ENCODE data around the gene DNAL4. TPM values are rescaled to one million over a fixed set of nuclear protein-coding genes. Genes with fewer than 3 reads are reported as not detected.

Gene DNAL4
- total RNA-seq, 6 donors from 2014 or later = 14.7 to 23.7 (median 20.2) TPM

DNA sequence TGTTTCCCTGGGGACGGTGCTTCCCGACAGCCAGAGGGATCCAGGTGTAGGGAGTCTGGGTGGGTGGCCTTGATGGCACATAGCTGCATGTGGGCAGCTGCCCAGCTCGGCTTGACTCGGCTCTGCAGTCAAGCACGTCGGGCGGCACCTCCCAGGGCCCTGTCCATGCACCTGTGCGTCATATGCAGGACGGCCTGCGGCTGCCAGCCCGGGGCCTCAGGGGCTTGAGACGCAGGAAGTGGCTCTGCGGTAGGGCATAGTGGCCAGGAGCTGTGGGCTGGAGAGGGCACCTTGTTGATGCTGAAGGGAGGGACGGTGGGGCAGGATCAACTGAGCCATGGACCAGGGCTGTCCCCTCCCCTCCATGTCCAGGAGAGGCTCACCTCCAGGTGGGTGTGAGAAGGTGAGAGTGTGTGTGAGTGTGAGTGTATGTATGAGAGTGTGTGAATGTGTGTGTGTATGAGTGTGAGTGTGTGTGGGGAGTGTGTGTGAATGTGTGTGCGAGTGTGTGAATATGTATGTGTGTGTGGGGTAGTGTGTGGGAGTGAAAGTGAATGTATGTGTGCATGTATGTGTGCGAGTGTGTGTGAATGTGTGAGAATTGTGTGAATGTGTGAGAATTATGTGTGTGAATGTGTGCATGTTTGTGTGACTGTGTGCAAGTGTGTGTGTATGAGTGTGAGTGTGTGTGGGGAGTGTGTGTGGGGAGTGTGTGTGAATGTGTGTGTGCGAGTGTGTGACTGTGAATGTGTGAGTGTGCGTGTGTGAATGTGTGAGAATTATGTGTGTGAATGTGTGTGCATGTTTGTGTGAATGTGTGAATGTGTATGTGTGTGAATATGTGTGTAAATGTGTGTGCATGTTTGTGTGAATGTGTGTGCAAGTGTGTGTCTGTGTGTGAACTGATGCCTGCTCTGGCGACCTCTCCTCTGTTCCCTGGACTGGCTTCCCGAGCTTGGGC is 32.5 kb downstream of the DNAL4 start:
- peaks cover 0 to 5% (median 0%) of the 10 kb centered on the region in 4 donors for H3K27me3 ChIP-seq
- H3K27ac ChIP-seq = no peak overlapping the region
- no peaks in the 10 kb centered on the region for H3K36me3 ChIP-seq
- WGBS, 2 donors = 75 to 77% methylated on average over 13 to 20 of the region's 20 CpGs
- peaks cover 7 to 14% (median 11%) of the 10 kb centered on the region in 4 donors for H3K4me1 ChIP-seq
- TF ChIP-seq, protein P1, sequence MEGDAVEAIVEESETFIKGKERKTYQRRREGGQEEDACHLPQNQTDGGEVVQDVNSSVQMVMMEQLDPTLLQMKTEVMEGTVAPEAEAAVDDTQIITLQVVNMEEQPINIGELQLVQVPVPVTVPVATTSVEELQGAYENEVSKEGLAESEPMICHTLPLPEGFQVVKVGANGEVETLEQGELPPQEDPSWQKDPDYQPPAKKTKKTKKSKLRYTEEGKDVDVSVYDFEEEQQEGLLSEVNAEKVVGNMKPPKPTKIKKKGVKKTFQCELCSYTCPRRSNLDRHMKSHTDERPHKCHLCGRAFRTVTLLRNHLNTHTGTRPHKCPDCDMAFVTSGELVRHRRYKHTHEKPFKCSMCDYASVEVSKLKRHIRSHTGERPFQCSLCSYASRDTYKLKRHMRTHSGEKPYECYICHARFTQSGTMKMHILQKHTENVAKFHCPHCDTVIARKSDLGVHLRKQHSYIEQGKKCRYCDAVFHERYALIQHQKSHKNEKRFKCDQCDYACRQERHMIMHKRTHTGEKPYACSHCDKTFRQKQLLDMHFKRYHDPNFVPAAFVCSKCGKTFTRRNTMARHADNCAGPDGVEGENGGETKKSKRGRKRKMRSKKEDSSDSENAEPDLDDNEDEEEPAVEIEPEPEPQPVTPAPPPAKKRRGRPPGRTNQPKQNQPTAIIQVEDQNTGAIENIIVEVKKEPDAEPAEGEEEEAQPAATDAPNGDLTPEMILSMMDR (IDR thresholded peaks at IDR 0.05) = no peak
- TF ChIP-seq POLR2A (IDR thresholded peaks at IDR 0.05) = no peak
- TF ChIP-seq POLR2AphosphoS5 (IDR thresholded peaks at IDR 0.05) = no peak
- TF ChIP-seq EP300 (IDR thresholded peaks at IDR 0.05) = no peak
- no peaks in the 10 kb centered on the region for H3K9me3 ChIP-seq
- ATAC-seq (ENCODE audit: low FRiP score in 2 of 2) (peak in 1 of 2 donors; percentile 24), DNase-seq (no peak)
- H3K4me3 ChIP-seq = no peak overlapping the region

DNA sequence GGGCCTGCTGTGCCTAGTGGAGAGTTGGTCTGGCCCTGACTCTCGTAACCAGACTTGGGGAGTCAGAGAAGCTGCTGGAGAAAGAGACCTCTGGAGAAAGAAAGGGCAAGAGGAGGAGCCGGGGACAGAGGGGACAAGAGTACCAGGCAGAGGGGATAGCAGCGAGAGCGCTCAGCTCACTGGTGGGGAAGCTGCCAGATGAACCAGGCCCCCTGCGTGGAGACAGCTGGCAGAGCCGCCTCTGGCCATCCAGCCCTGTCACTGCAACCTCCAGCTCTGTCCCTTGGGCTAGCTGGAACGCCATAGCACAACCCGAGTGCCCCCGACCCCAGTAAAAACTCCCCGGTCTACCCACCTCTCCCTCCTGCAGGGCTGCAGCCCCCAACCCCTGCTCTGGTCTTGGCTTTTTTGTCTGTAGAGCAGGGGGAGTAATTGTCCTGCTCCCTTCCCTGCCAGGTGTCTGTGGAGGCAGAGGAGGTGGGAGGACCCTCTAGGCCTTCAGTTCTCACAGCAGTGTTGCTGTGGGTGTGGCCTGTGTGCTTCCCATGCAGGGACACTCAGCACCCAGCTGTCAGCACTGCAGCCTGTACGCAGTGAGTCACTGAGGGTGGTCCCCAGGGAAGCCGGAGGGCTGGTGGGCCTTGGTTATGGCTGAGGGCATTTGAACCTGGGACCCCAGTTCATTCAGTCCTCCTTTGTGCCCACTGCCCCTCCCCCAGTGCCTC is 33.3 kb downstream of the DNAL4 start:
- WGBS, 2 donors = 84% methylated on average over 7 to 12 of the region's 12 CpGs
- no peaks in the 10 kb centered on the region for H3K9me3 ChIP-seq
- TF ChIP-seq POLR2A (IDR thresholded peaks at IDR 0.05) (no peak), POLR2AphosphoS5 (IDR thresholded peaks at IDR 0.05) (no peak), EP300 (IDR thresholded peaks at IDR 0.05) (no peak)
- TF ChIP-seq, protein P1 (IDR thresholded peaks at IDR 0.05) = no peak
- peaks cover 8 to 16% (median 14%) of the 10 kb centered on the region in 4 donors for H3K4me1 ChIP-seq
- no peak overlapping the region for H3K27ac ChIP-seq
- ATAC-seq (ENCODE audit: low FRiP score in 2 of 2) (no peak), DNase-seq (no peak)
- H3K36me3 ChIP-seq = no peaks in the 10 kb centered on the region
- no peak overlapping the region for H3K4me3 ChIP-seq
- peaks cover 0 to 5% (median 0%) of the 10 kb centered on the region in 4 donors for H3K27me3 ChIP-seq

GRCh38 chr22:38759005-38759404 is 34.9 kb downstream of the DNAL4 start:
- Histone ChIP-seq H3K9me3 (no peaks in the 10 kb centered on the region), H3K27me3 (peaks cover 0 to 5% (median 0%) of the 10 kb centered on the region in 4 donors), H3K4me3 (no peak overlapping the region), H3K4me1 (peaks cover 18 to 25% (median 20%) of the 10 kb centered on the region in 4 donors), H3K27ac (no peak overlapping the region), H3K36me3 (no peaks in the 10 kb centered on the region)
- ATAC-seq (ENCODE audit: low FRiP score in 2 of 2) (no peak), DNase-seq (no peak)
- WGBS, 2 donors = 84 to 87% methylated on average over 7 of the region's 7 CpGs
- TF ChIP-seq EP300 (IDR thresholded peaks at IDR 0.05) (no peak), POLR2A (IDR thresholded peaks at IDR 0.05) (no peak), POLR2AphosphoS5 (IDR thresholded peaks at IDR 0.05) (no peak)
- TF ChIP-seq, protein P1 (IDR thresholded peaks at IDR 0.05) = no peak

GRCh38 chr22:38758276-38758945 is 35.5 kb downstream of the DNAL4 start:
- Histone ChIP-seq H3K36me3 (no peaks in the 10 kb centered on the region), H3K27ac (no peak overlapping the region), H3K27me3 (peaks cover 0 to 5% (median 0%) of the 10 kb centered on the region in 4 donors), H3K4me1 (peaks cover 23 to 31% (median 26%) of the 10 kb centered on the region in 4 donors), H3K4me3 (no peak overlapping the region), H3K9me3 (no peaks in the 10 kb centered on the region)
- ATAC-seq (ENCODE audit: low FRiP score in 2 of 2) = no peak
- TF ChIP-seq, protein P1 (IDR thresholded peaks at IDR 0.05) = no peak
- TF ChIP-seq POLR2A (IDR thresholded peaks at IDR 0.05) (no peak), POLR2AphosphoS5 (IDR thresholded peaks at IDR 0.05) (no peak), EP300 (IDR thresholded peaks at IDR 0.05) (no peak)
- no peak for DNase-seq
- WGBS, 2 donors = 85 to 90% methylated on average over 7 to 16 of the region's 16 CpGs
